HEK293 (cell line): Measurements from ENCODE around the gene DCST2.

Experiments
- ELK4 ChIP-seq: IDR thresholded peaks from 2 replicates; pipeline ENCODE4 v1.6.1; 2011; ENCODE audit warnings: mild to moderate bottlenecking, low read depth, low read length, borderline replicate concordance
- HOXA7 ChIP-seq: sonication (generic); formaldehyde crosslinking; IDR thresholded peaks from 2 replicates; pipeline ENCODE4 v1.8.1; 2022; ENCODE audit warnings: missing genetic modification reagents, borderline replicate concordance
- KLF9 ChIP-seq: fragments of 450-650 bp; formaldehyde crosslinking; IDR thresholded peaks from 2 replicates; pipeline ENCODE4 v1.5.1; 2016; ENCODE audit warnings: missing biosample characterization, missing genetic modification characterization, low read depth
- MEIS1 ChIP-seq: sonication (generic); formaldehyde crosslinking; IDR thresholded peaks from 2 replicates; pipeline ENCODE4 v1.8.1; 2022; ENCODE audit warnings: missing genetic modification reagents, mild to moderate bottlenecking, borderline replicate concordance
- OVOL3 ChIP-seq: fragments of 450-650 bp; formaldehyde crosslinking; IDR thresholded peaks from 2 replicates; pipeline ENCODE4 v1.5.1; 2016; ENCODE audit warnings: missing biosample characterization, missing genetic modification characterization
- REST ChIP-seq: fragments of 450-650 bp; formaldehyde crosslinking; IDR thresholded peaks from 2 replicates; pipeline ENCODE4 v1.5.1; 2016; ENCODE audit warnings: missing biosample characterization, missing genetic modification characterization
- SALL2 ChIP-seq: fragments of 450-650 bp; formaldehyde crosslinking; IDR thresholded peaks from 2 replicates; pipeline ENCODE4 v1.5.0; 2017; ENCODE audit warnings: missing biosample characterization, mild to moderate bottlenecking, missing genetic modification characterization, borderline replicate concordance
- ZBTB11 ChIP-seq: fragments of 450-650 bp; formaldehyde crosslinking; conservative IDR thresholded peaks from 2 replicates; pipeline ENCODE4 v1.5.1; 2016; ENCODE audit warnings: low read depth, missing biosample characterization, missing genetic modification characterization
- ZBTB17 ChIP-seq: fragments of 450-650 bp; formaldehyde crosslinking; IDR thresholded peaks from 2 replicates; pipeline ENCODE4 v1.5.1; 2016; ENCODE audit warnings: missing biosample characterization, missing genetic modification characterization
- ZBTB7A ChIP-seq: fragments of 450-650 bp; formaldehyde crosslinking; IDR thresholded peaks from 2 replicates; pipeline ENCODE4 v1.5.1; 2016; ENCODE audit warnings: low read depth, missing biosample characterization, missing genetic modification characterization
- ZFP41 ChIP-seq: fragments of 450-650 bp; formaldehyde crosslinking; IDR thresholded peaks from 2 replicates; pipeline ENCODE4 v1.5.1; 2016; ENCODE audit warnings: missing biosample characterization, missing genetic modification characterization, borderline replicate concordance
- ZNF132 ChIP-seq: fragments of 450-650 bp; formaldehyde crosslinking; IDR thresholded peaks from 2 replicates; pipeline ENCODE4 v1.5.1; 2017; ENCODE audit warnings: missing biosample characterization, missing genetic modification characterization, borderline replicate concordance
- ZNF155 ChIP-seq: fragments of 450-650 bp; formaldehyde crosslinking; IDR thresholded peaks from 2 replicates; pipeline ENCODE4 v1.5.1; 2016; ENCODE audit warnings: missing biosample characterization, missing genetic modification characterization
- ZNF16 ChIP-seq: fragments of 450-650 bp; formaldehyde crosslinking; IDR thresholded peaks from 2 replicates; pipeline ENCODE4 v1.5.1; 2016; ENCODE audit warnings: low read depth, missing biosample characterization, missing genetic modification characterization
- ZNF18 ChIP-seq: fragments of 450-650 bp; formaldehyde crosslinking; IDR thresholded peaks from 2 replicates; pipeline ENCODE4 v1.5.1; 2016; ENCODE audit warnings: missing biosample characterization, missing genetic modification characterization
- ZNF202 ChIP-seq: fragments of 450-650 bp; formaldehyde crosslinking; IDR thresholded peaks from 2 replicates; pipeline ENCODE4 v1.5.1; 2016; ENCODE audit warnings: missing biosample characterization, missing genetic modification characterization, borderline replicate concordance
- ZNF211 ChIP-seq: fragments of 450-650 bp; formaldehyde crosslinking; IDR thresholded peaks from 2 replicates; pipeline ENCODE4 v1.5.1; 2016; ENCODE audit warnings: low read depth, missing biosample characterization, missing genetic modification characterization
- ZNF223 ChIP-seq: fragments of 450-650 bp; formaldehyde crosslinking; IDR thresholded peaks from 2 replicates; pipeline ENCODE4 v1.5.1; 2016; ENCODE audit warnings: missing biosample characterization, missing genetic modification characterization
- ZNF23 ChIP-seq: fragments of 450-650 bp; formaldehyde crosslinking; IDR thresholded peaks from 2 replicates; pipeline ENCODE4 v1.5.1; 2016; ENCODE audit warnings: missing biosample characterization, missing genetic modification characterization, borderline replicate concordance
- ZNF510 ChIP-seq: fragments of 450-650 bp; formaldehyde crosslinking; IDR thresholded peaks from 2 replicates; pipeline ENCODE4 v1.5.1; 2018; ENCODE audit warnings: mild to moderate bottlenecking, missing genetic modification characterization, missing biosample characterization; ENCODE audit not compliant: insufficient replicate concordance
- ZNF514 ChIP-seq: fragments of 450-650 bp; formaldehyde crosslinking; IDR thresholded peaks from 2 replicates; pipeline ENCODE4 v1.5.1; 2016; ENCODE audit warnings: missing biosample characterization, missing genetic modification characterization
- ZNF560 ChIP-seq: fragments of 450-650 bp; formaldehyde crosslinking; IDR thresholded peaks from 2 replicates; pipeline ENCODE4 v1.5.1; 2017; ENCODE audit warnings: missing biosample characterization, missing genetic modification characterization, borderline replicate concordance
- ZNF561 ChIP-seq: fragments of 450-650 bp; IDR thresholded peaks from 2 replicates; pipeline ENCODE4 v1.5.1; 2018; ENCODE audit warnings: missing biosample characterization, missing genetic modification characterization, borderline replicate concordance
- ZNF585B ChIP-seq: fragments of 450-650 bp; formaldehyde crosslinking; IDR thresholded peaks from 2 replicates; pipeline ENCODE4 v1.5.1; 2016; ENCODE audit warnings: missing biosample characterization, missing genetic modification characterization
- ZNF645 ChIP-seq: fragments of 450-650 bp; formaldehyde crosslinking; IDR thresholded peaks from 2 replicates; pipeline ENCODE4; 2016; ENCODE audit warnings: missing biosample characterization, missing genetic modification characterization
- ZNF664 ChIP-seq: fragments of 450-650 bp; formaldehyde crosslinking; IDR thresholded peaks from 2 replicates; pipeline ENCODE4 v1.5.1; 2016; ENCODE audit warnings: missing biosample characterization, missing genetic modification characterization
- ZNF777 ChIP-seq: fragments of 450-650 bp; formaldehyde crosslinking; IDR thresholded peaks from 2 replicates; pipeline ENCODE4 v1.5.1; 2017; ENCODE audit warnings: missing biosample characterization, missing genetic modification characterization, borderline replicate concordance
- ZSCAN16 ChIP-seq: fragments of 450-650 bp; formaldehyde crosslinking; IDR thresholded peaks from 2 replicates; pipeline ENCODE4 v1.5.1; 2016; ENCODE audit warnings: missing biosample characterization, missing genetic modification characterization
- ZSCAN30 ChIP-seq: fragments of 450-650 bp; IDR thresholded peaks from 2 replicates; pipeline ENCODE4 v1.5.1; 2018; ENCODE audit warnings: missing biosample characterization, mild to moderate bottlenecking, missing genetic modification characterization, moderate library complexity

The DCST2 gene

GRCh38 chr1:154982897-154983648 is 50.5 kb downstream of the DCST2 start, which contains the start of gene FLAD1 (continued):
- TF ChIP-seq ZBTB7A (tag by site-specific recombination), result no peak
- peak; percentile 77; the same call in 1 of the 2 replicates for TF ChIP-seq ELK4
- TF ChIP-seq ZNF18 (tag by site-specific recombination), result no peak
- TF ChIP-seq ZNF664 (tag by site-specific recombination), result no peak
- TF ChIP-seq ZNF132, result no peak
- TF ChIP-seq ZFP41 (tag by site-specific recombination), result no peak
- no peak for TF ChIP-seq ZNF510 (tag by site-specific recombination)
- 0 out of 2 replicates have a peak, but pooled peaks have one; percentile 31 for TF ChIP-seq OVOL3 (tag by site-specific recombination)
- TF ChIP-seq ZNF645 (tag by site-specific recombination), result no peak
- no peak for TF ChIP-seq ZNF777 (tag by site-specific recombination)
- no peak for TF ChIP-seq MEIS1 (CRISPR knock-in tag)
- no peak for TF ChIP-seq ZNF16 (tag by site-specific recombination)
- no peak for TF ChIP-seq HOXA7
- TF ChIP-seq ZNF211 (tag by site-specific recombination), result no peak
- no peak for TF ChIP-seq ZNF561
- TF ChIP-seq ZNF155 (tag by site-specific recombination), result no peak
- TF ChIP-seq ZBTB17, result peak; percentile 60
- TF ChIP-seq ZNF585B (tag by site-specific recombination), result no peak
- TF ChIP-seq ZNF202 (tag by site-specific recombination), result no peak
- no peak for TF ChIP-seq ZSCAN16 (tag by site-specific recombination)
- TF ChIP-seq ZSCAN30 (tag by site-specific recombination), result peak; percentile 46; the same call in 1 of the 2 replicates
- no peak for TF ChIP-seq REST
- TF ChIP-seq KLF9 (tag by site-specific recombination), result peak; percentile 56; the same call in 1 of the 2 replicates
- no peak for TF ChIP-seq ZNF514 (tag by site-specific recombination)
- TF ChIP-seq ZBTB11 (tag by site-specific recombination), result peak; percentile 68
- no peak for TF ChIP-seq ZNF560
- no peak for TF ChIP-seq ZNF23 (tag by site-specific recombination)
- no peak for TF ChIP-seq ZNF223 (tag by site-specific recombination)
- TF ChIP-seq SALL2 (tag by site-specific recombination), result no peak
